SU-DHL-6 (cell line): ENCODE data around the gene CBFA2T3.

Experiments
- CTCF ChIP-seq: fragments of 200-600 bp; sonication (generic); IDR thresholded peaks from one replicate; pipeline ENCODE4 v1.5.1; 2017; ENCODE audit warnings: antibody characterized with exemption, mild to moderate bottlenecking, low read length, moderate library complexity; ENCODE audit not compliant: insufficient read depth, poor library complexity, severe bottlenecking
- EZH2phosphoT487 ChIP-seq: fragments of 200-600 bp; sonication (generic), shearing (Covaris generic); conservative IDR thresholded peaks from 2 replicates; pipeline ENCODE4 v1.6.1; 2018; ENCODE audit warnings: mild to moderate bottlenecking, antibody characterized with exemption, low read length, moderate library complexity, mixed read lengths

- TF ChIP-seq EZH2phosphoT487 (no peak), CTCF (no peak)
These were observed 33.3 kb downstream of the CBFA2T3 start for GRCh38 chr16:88943741-88944140.
